T-helper 1 cell treated with Interleukin-12 subunit alpha and Interleukin-12 subunit beta and Interleukin-4 antibody, amounts not matched to agents 30 μg/mL and 1 μg/mL, for 36 hours (primary cell): ENCODE measurements around the gene KRT75.

Experiments
- H3K27ac Mint-ChIP-seq: one replicate; pipeline ENCODE4 v1.8.0; 2021; ENCODE audit warnings: mild to moderate bottlenecking, mixed read lengths
- H3K27me3 Mint-ChIP-seq: one replicate; pipeline ENCODE4 v1.8.0; 2021; ENCODE audit warnings: low read depth, mixed read lengths
- H3K36me3 Mint-ChIP-seq: one replicate; pipeline ENCODE4 v1.8.0; 2021; ENCODE audit warnings: low read depth, mixed read lengths
- H3K4me1 Mint-ChIP-seq: one replicate; pipeline ENCODE4 v1.8.0; 2021; ENCODE audit warnings: low read depth, mixed read lengths
- H3K4me3 Mint-ChIP-seq: one replicate; pipeline ENCODE4 v1.8.0; 2021; ENCODE audit warnings: mild to moderate bottlenecking, moderate library complexity, mixed read lengths
- H3K9me3 Mint-ChIP-seq: one replicate; pipeline ENCODE4 v1.8.0; 2021; ENCODE audit warnings: mixed read lengths

The KRT75 gene

GRCh38 chr12:52400906-52401305 lies 33.3 kb downstream of the KRT75 start:
- Mint-ChIP-seq H3K4me1 (no peaks in the 10 kb centered on the region), H3K27ac (no peak overlapping the region), H3K27me3 (peaks cover 10% of the 10 kb centered on the region), H3K9me3 (no peaks in the 10 kb centered on the region), H3K36me3 (no peaks in the 10 kb centered on the region), H3K4me3 (no peak overlapping the region)

DNA sequence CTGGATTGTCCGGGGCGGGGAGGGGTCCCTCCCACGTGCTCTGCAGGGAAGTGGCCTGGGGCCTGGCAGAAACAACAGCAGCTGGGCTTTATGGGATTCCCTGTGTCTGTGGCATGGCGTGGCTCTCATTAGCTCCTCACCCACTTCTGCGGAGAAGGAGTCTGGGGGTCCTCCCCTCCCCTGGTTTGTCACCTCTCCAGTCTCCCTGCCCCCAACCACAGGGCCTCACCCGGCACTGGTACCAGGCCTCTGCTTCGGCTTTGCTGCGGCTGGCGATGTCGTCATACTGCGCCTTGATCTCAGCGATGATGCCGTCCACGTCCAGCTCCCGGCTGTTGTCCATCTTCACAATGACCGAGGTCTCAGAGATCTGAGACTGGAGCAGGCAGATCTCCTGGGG lies 34.4 kb downstream of the KRT75 start:
- H3K9me3 Mint-ChIP-seq = no peaks in the 10 kb centered on the region
- peaks cover 10% of the 10 kb centered on the region for H3K27me3 Mint-ChIP-seq
- no peak overlapping the region for H3K4me3 Mint-ChIP-seq
- H3K27ac Mint-ChIP-seq = no peak overlapping the region
- H3K4me1 Mint-ChIP-seq = no peaks in the 10 kb centered on the region
- H3K36me3 Mint-ChIP-seq = no peaks in the 10 kb centered on the region

GRCh38 chr12:52398176-52398575 lies 36.0 kb downstream of the KRT75 start:
- no peak overlapping the region for H3K4me3 Mint-ChIP-seq
- H3K36me3 Mint-ChIP-seq = no peaks in the 10 kb centered on the region
- H3K9me3 Mint-ChIP-seq = no peaks in the 10 kb centered on the region
- H3K27me3 Mint-ChIP-seq = peaks cover 10% of the 10 kb centered on the region
- no peaks in the 10 kb centered on the region for H3K4me1 Mint-ChIP-seq
- H3K27ac Mint-ChIP-seq = no peak overlapping the region

DNA sequence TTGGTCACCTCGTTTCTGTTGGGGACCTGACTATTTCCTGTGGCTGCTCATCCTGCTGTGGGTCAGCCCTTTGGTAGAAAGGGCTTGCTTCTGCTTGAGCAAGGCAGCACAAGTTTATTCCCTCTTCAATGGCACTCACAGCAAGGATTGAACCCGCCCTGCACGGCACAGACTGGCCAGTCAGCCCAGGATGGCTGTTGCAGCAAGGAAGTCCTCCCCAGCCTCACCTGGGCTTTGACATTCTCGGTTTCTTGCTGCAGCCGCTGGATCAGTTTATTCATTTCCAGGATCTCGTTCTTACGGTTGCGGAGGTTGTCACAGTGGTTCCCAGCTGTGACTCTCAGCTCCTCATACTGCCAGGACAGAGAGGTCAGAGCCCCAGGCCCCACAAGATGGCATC lies 37.5 kb downstream of the KRT75 start:
- H3K9me3 Mint-ChIP-seq = no peaks in the 10 kb centered on the region
- H3K4me3 Mint-ChIP-seq = no peak overlapping the region
- no peak overlapping the region for H3K27ac Mint-ChIP-seq
- no peaks in the 10 kb centered on the region for H3K4me1 Mint-ChIP-seq
- H3K36me3 Mint-ChIP-seq = no peaks in the 10 kb centered on the region
- H3K27me3 Mint-ChIP-seq = peaks cover 10% of the 10 kb centered on the region

- Mint-ChIP-seq H3K4me1 (no peaks in the 10 kb centered on the region), H3K9me3 (no peaks in the 10 kb centered on the region), H3K27me3 (peaks cover 10% of the 10 kb centered on the region), H3K4me3 (no peak overlapping the region), H3K36me3 (no peaks in the 10 kb centered on the region), H3K27ac (no peak overlapping the region)
Observed at GRCh38 chr12:52395761-52396434, 38.3 kb downstream of the KRT75 start.

DNA sequence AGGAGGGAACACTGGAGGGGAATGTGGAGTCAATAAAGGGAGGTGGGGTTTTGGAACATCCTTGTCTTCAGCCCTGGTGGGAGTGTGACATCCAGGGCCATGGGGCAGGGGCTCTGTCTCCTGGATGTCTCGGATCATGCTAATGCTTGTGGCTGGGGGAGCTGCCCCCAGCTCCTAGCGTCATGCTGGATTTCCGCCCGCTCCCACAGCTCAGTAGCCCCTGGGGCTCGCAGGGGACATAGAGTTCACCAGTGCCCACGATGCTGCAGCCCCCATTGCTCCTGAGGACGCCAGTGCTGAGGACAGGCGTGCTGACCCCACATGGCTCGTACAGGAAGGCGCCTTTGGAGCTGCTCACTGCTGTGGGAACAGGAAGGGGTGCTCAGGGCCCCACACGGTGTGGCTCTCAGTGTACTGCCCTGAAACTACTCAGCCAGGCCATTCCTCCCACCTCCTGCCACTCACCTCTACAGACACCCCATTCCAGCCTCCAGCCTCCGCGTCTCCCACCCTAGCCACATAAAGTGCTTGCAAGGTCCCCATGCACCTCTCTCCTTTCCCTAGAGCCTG lies 39.2 kb downstream of the KRT75 start:
- Mint-ChIP-seq H3K27ac (no peak overlapping the region), H3K4me1 (no peaks in the 10 kb centered on the region), H3K4me3 (no peak overlapping the region), H3K36me3 (no peaks in the 10 kb centered on the region), H3K9me3 (no peaks in the 10 kb centered on the region), H3K27me3 (peaks cover 10% of the 10 kb centered on the region)

- H3K9me3 Mint-ChIP-seq = no peaks in the 10 kb centered on the region
- H3K4me1 Mint-ChIP-seq = no peaks in the 10 kb centered on the region
- H3K27ac Mint-ChIP-seq = no peak overlapping the region
- H3K4me3 Mint-ChIP-seq = no peak overlapping the region
- H3K36me3 Mint-ChIP-seq = no peaks in the 10 kb centered on the region
- H3K27me3 Mint-ChIP-seq = peaks cover 6% of the 10 kb centered on the region
Observed at GRCh38 chr12:52392465-52393007, 41.6 kb downstream of the KRT75 start.

- Mint-ChIP-seq H3K27me3 (no peaks in the 10 kb centered on the region), H3K9me3 (no peaks in the 10 kb centered on the region), H3K36me3 (no peaks in the 10 kb centered on the region), H3K4me1 (no peaks in the 10 kb centered on the region), H3K4me3 (no peak overlapping the region), H3K27ac (no peak overlapping the region)
Observed at GRCh38 chr12:52391618-52392002, 42.6 kb downstream of the KRT75 start.

DNA sequence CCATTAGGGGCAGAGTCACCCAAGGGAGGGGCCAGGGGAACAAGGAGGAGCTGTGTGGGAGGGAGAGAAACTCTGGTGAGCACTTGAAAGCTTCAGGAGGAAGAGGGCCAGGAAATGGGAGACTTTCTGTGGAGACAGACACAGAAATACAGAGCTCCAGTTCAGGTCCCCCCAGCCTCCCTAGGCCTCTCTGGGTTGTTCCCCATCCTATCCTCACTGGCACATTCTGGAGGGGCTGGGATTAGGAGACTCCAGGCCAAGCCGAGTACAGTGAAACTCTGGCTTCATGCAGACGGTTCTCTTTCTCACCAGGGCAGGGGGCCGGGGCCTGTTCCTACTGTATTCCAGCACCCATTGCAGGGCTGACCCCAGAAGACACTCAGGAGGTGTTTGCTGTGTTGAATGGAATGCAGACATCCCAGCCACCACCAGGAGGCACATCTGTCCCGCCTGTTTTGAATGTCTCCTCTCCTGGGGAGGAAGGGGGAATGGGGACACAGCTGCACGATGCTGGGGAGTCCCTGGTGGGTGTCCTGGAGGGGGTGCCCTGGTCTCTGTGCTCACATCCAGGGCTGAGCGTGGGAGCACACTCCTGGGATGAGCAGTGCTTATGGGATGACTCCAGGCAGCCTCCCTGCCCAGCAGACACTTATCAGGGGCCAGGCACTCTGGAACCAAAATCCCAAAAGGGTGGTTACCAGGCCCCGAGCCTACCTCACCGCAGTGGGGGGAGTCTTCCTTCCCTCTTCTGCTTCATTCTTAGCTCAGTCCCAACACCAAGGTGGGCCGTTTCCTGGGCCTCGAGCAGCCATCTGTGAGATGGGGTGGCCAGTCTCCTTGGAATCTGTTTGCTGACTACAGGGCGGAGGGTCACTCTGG lies 43.2 kb downstream of the KRT75 start:
- no peaks in the 10 kb centered on the region for H3K9me3 Mint-ChIP-seq
- no peak overlapping the region for H3K27ac Mint-ChIP-seq
- H3K36me3 Mint-ChIP-seq = no peaks in the 10 kb centered on the region
- H3K4me1 Mint-ChIP-seq = no peaks in the 10 kb centered on the region
- H3K27me3 Mint-ChIP-seq = no peaks in the 10 kb centered on the region
- H3K4me3 Mint-ChIP-seq = no peak overlapping the region

DNA sequence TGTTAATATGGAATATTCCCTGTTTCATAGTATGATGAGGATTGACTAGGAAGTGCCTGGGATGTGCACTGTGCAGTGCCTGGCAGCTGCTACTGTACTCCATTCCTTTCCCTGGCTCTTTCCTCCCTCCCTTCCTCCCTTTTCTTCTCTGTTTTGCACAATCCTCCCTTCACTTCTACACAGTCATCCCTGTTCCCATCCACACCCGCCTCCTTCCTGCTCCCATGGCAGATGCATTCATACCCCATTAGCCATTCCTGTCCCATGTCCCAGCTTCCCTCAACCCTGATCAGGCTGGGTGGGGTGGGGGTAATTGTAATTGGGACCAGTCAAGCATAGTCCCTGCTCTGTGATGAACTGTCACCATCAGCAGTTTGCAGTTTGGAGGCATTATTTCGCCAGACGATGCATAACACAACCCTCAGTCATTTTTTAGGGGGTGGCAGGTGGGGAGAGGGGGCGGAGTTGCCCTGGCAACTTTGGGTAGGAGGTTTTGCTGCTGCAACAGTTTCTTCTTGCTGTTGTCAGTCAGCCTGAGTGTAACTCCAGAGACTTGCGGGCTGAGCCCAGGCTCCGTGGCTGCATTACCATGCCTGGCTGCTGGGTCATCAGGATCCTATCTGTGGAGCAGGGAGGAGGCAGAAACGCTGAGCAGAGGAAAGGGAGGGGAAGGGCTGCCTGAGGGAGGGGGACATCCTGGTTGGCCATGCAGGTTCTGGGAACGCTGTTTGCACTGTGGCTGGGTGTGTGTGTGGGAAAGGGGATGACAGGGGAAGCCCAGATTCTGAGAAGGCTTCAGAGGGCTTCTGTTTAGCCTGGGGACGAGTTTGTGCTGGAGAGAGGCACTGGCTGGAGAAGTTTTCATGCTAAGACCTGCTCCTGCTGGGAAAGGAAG lies 44.6 kb downstream of the KRT75 start:
- Mint-ChIP-seq H3K9me3 (no peaks in the 10 kb centered on the region), H3K27me3 (no peaks in the 10 kb centered on the region), H3K4me3 (no peak overlapping the region), H3K4me1 (no peaks in the 10 kb centered on the region), H3K36me3 (no peaks in the 10 kb centered on the region), H3K27ac (no peak overlapping the region)

DNA sequence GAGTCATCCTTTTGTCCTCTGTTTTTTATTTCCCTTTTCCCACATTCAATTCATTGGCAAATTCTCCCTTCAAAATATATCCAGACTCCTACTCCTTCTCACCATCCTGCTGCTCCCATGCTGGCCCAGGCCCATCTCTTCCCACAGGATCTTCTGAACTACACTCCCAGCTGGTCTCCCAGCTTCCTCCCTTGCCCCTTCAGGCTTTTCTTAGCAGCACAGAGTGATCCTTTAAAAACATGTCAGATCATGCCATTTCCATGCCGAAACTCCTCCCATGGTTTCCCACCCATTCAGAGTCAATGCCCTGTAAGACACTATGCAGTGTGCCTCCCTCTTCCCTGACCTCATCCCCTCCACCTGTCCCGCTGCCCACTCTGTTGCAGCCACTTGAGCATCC lies 46.3 kb downstream of the KRT75 start:
- H3K27ac Mint-ChIP-seq = no peak overlapping the region

DNA sequence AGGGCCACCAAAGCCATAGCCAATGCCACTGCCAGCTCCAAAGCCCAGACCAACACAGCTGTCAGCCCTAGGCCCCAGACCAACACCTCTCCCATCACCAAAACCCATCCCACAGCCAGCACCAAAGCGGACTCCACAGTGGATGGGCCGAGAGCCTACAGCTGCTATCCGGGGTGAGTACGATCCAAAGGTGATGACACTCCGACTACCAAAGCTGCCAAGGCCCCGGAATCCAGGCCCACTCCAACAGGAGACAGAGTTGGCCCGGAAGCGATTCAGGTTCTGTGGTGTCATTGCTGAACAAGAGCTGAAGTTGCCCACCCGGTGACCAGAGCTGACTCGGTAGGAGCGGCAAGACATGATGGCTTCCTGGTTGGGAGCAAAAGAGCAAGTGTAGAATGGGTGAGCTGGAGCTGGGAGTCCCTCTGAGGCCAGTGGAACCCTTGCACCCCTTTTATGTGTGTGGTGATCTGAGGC lies 48.9 kb downstream of the KRT75 start, which contains the start of gene KRT84:
Gene KRT84 (minus strand): TSS at position 427 of the 477 bp plus-strand sequence. CDS start 67 bp downstream, at position 360.
- Mint-ChIP-seq H3K4me3 (no peak within 1 kb of the TSS), H3K9me3 (no peaks in the 10 kb centered on the region), H3K27me3 (no peaks in the 10 kb centered on the region), H3K27ac (no peak within 1 kb of the TSS), H3K36me3 (no peaks in the 10 kb centered on the region), H3K4me1 (peaks cover 9% of the 10 kb centered on the region)

More for the DNA sequence above, 46.3 kb downstream of the KRT75 start:
- Mint-ChIP-seq H3K4me3 (no peak overlapping the region), H3K27me3 (no peaks in the 10 kb centered on the region), H3K4me1 (peaks cover 4% of the 10 kb centered on the region), H3K36me3 (no peaks in the 10 kb centered on the region), H3K9me3 (no peaks in the 10 kb centered on the region)

GRCh38 chr12:52383331-52383730 lies 50.8 kb downstream of the KRT75 start:
- H3K4me1 Mint-ChIP-seq = peaks cover 9% of the 10 kb centered on the region
- peaks cover 3% of the 10 kb centered on the region for H3K27me3 Mint-ChIP-seq
- no peak overlapping the region for H3K27ac Mint-ChIP-seq
- H3K36me3 Mint-ChIP-seq = no peaks in the 10 kb centered on the region
- H3K4me3 Mint-ChIP-seq = no peak overlapping the region
- no peaks in the 10 kb centered on the region for H3K9me3 Mint-ChIP-seq

- Mint-ChIP-seq H3K9me3 (no peaks in the 10 kb centered on the region), H3K36me3 (no peaks in the 10 kb centered on the region), H3K27me3 (peaks cover 3% of the 10 kb centered on the region), H3K27ac (no peak overlapping the region), H3K4me1 (peaks cover 9% of the 10 kb centered on the region), H3K4me3 (no peak overlapping the region)
Observed at GRCh38 chr12:52382854-52383253, 51.3 kb downstream of the KRT75 start.
